Kidney epithelial cell (primary cell): ENCODE measurements around the gene CD22. TPM values are rescaled to one million over a fixed set of nuclear protein-coding genes. Genes with fewer than 3 reads are reported as not detected.

Experiments
- DNase-seq: peaks from one replicate; pipeline ENCODE4 v3.0.0-alpha.2; 2010; ENCODE audit warnings: low read depth
- H3K27me3 ChIP-seq: 2 replicates; pipeline ENCODE4 v1.6.0; 2011; ENCODE audit warnings: low read length; ENCODE audit not compliant: control insufficient read depth, insufficient read depth
- H3K36me3 ChIP-seq: 2 replicates; pipeline ENCODE4 v1.5.1; 2011; ENCODE audit warnings: low read length; ENCODE audit not compliant: control insufficient read depth, insufficient read depth
- H3K4me3 ChIP-seq: 2 replicates; pipeline ENCODE4 v1.5.1; 2011; ENCODE audit warnings: low read depth, mild to moderate bottlenecking, control low read depth, low read length
- CTCF ChIP-seq: IDR thresholded peaks from 2 replicates; pipeline ENCODE4 v1.5.1; 2011; ENCODE audit warnings: mild to moderate bottlenecking, moderate library complexity, low read length, control low read depth, inconsistent platforms; ENCODE audit not compliant: insufficient read depth, poor library complexity, severe bottlenecking
- total RNA-seq: library from RNA; depleted of rRNA; stranded (reverse); fragments of >200 nt; gene quantifications from 2 replicates; pipeline ENCODE4 v1.2.3, GENCODE V29; 2015

CD22 gene
- total RNA-seq, 1 donor from 2014 or later: 2.9 TPM

- no peaks in the 10 kb centered on the region for H3K36me3 ChIP-seq
- TF ChIP-seq CTCF: no peak
- DNase-seq: no peak
- no peak overlapping the region for H3K4me3 ChIP-seq
- no peaks in the 10 kb centered on the region for H3K27me3 ChIP-seq
These were observed 33.4 kb downstream of the CD22 start for GRCh38 chr19:35362261-35363000.

DNA sequence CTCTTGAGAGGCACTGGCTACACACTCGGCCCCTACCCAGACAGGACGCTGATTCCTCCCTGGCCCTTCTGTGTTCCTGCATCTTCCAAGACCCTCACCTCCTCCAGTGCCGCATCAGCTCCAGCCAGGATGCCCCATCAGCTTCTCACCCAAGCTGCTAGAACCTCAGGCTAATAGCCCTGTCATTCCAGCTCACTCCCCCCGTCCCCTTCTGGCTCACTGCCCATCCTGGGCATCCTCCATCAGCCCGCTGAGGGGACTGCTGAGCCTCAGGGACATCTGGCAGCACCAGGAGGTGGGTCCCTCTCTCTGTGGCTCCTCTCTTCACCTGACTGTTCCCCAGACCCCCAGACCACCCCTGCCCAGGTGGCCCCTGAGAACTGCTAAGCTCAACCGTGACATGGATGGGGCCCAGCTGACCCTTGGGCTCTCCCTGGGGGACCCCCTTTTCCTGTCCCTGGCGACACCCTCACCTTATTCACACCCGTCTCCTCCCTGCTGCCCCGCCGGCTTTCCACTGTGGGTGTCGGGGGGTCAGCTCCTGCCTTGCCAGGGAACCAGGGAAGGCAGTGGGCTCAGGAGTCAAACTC, 34.1 kb downstream of the CD22 start:
- no peak for DNase-seq
- H3K36me3 ChIP-seq: no peaks in the 10 kb centered on the region
- no peak for TF ChIP-seq CTCF
- no peaks in the 10 kb centered on the region for H3K27me3 ChIP-seq
- no peak overlapping the region for H3K4me3 ChIP-seq

GRCh38 chr19:35363711-35364425, 34.9 kb downstream of the CD22 start:
- H3K4me3 ChIP-seq: no peak overlapping the region
- DNase-seq: no peak
- TF ChIP-seq CTCF: no peak
- no peaks in the 10 kb centered on the region for H3K27me3 ChIP-seq
- no peaks in the 10 kb centered on the region for H3K36me3 ChIP-seq

DNA sequence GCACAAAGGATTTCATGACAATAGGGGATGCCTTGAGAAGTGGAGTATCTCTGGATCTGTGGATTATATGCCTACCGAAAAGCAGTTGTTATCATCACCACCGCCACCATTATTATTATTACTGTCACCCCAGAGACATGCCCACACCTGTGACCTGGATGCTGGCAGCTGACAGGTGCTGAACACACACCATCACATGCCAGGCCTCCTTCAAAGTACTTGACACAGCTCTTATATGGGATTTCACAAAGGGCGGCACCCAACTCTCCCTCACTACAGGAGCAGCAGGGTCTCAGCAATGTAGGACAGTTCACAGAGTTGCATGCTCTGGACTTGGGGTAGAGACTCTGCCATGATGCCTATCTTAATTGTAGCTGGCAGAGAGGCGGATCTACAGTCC, 36.3 kb downstream of the CD22 start:
- H3K27me3 ChIP-seq: no peaks in the 10 kb centered on the region
- H3K4me3 ChIP-seq: no peak overlapping the region
- DNase-seq: no peak
- no peaks in the 10 kb centered on the region for H3K36me3 ChIP-seq
- no peak for TF ChIP-seq CTCF

GRCh38 chr19:35368378-35368777, 39.4 kb downstream of the CD22 start:
- no peak for DNase-seq
- no peak for TF ChIP-seq CTCF
- H3K27me3 ChIP-seq: no peaks in the 10 kb centered on the region
- H3K4me3 ChIP-seq: no peak overlapping the region
- no peaks in the 10 kb centered on the region for H3K36me3 ChIP-seq
